Kidney (tissue), 14 donors: ENCODE data around the gene CD2AP. TPM values are rescaled to one million over a fixed set of nuclear protein-coding genes. Genes with fewer than 3 reads are reported as not detected.

Source experiments
- DNase-seq, 5 donors: peaks; one replicate each; pipeline ENCODE4 v3.0.0-alpha.2; 2013 to 2020
- FAIRE-seq: peaks from 2 replicates; lab custom pipeline; 2012; peaks lifted over from hg19 to GRCh38; lab: Jason Lieb, UNC
- H3K27ac ChIP-seq, 2 donors: one replicate each; pipeline ENCODE4 v1.7.0; 2013; ENCODE audit warnings: low read depth in 2 of 2, low read length in 2 of 2, inconsistent platforms in 1 of 2
- H3K27me3 ChIP-seq: one replicate; pipeline ENCODE4 v1.7.1; 2013; ENCODE audit warnings: low read length, inconsistent platforms; ENCODE audit not compliant: control insufficient read depth, insufficient read depth
- H3K36me3 ChIP-seq, 3 donors: one replicate each; pipeline versions ENCODE4 v1.7.0 to v1.7.1; 2013; ENCODE audit warnings: low read length in 3 of 3, control low read depth in 1 of 3, inconsistent platforms in 1 of 3; ENCODE audit not compliant: insufficient read depth in 3 of 3, control insufficient read depth in 2 of 3
- H3K4me1 ChIP-seq, 3 donors: one replicate each; pipeline versions ENCODE4 v1.7.0 to v1.7.1; 2013; ENCODE audit warnings: low read length in 3 of 3, inconsistent platforms in 1 of 3, low read depth in 1 of 3; ENCODE audit not compliant: control insufficient read depth in 2 of 3, insufficient read depth in 2 of 3
- H3K4me3 ChIP-seq, 3 donors: one replicate each; pipeline versions ENCODE4 v1.7.0 to v1.8.1; 2013; ENCODE audit warnings: low read length in 3 of 3, control low read depth in 1 of 3, inconsistent platforms in 1 of 3
- H3K9ac ChIP-seq, 3 donors: one replicate each; pipeline versions ENCODE4 v1.7.0 to v1.7.1; 2013; ENCODE audit warnings: low read length in 3 of 3, control low read depth in 1 of 3, inconsistent platforms in 1 of 3
- H3K9me3 ChIP-seq, 3 donors: one replicate each; pipeline versions ENCODE4 v1.7.0 to v1.7.1; 2013; ENCODE audit warnings: low read length in 3 of 3, control low read depth in 1 of 3, inconsistent platforms in 1 of 3; ENCODE audit not compliant: control insufficient read depth in 2 of 3, insufficient read depth in 1 of 3
- intact Hi-C: fragments of 100-400 bp; cut with DNase I; formaldehyde crosslinking; loops from one replicate; pipeline ENCODE4 v1.11.1; 2022
- polyA plus RNA-seq: library from polyadenylated mRNA; stranded (reverse); fragments of 350-450 nt; fragmentation: Illumina TruSeq; extraction: RNeasy Lipid Tissue Mini Kit (QIAGEN cat#74804); gene quantifications from one replicate; pipeline ENCODE4 v1.2.3, GENCODE V29; 2014; ENCODE audit warnings: low read depth, low replicate concordance; ENCODE audit not compliant: insufficient read depth
- total RNA-seq: library from RNA; stranded (reverse); fragmentation: NEBNext Ultra II Directional; extraction: Animal tissue kit (Norgen Biotek cat#: 25700); gene quantifications from one replicate; pipeline ENCODE4 v1.2.1, GENCODE V29; 2021
- TF ChIP-seq, protein P1 (sequence below): IDR thresholded peaks from 3 replicates; pipeline ENCODE4 v1.5.1; 2012; ENCODE audit warnings: mild to moderate bottlenecking, moderate library complexity, borderline replicate concordance; ENCODE audit not compliant: insufficient read depth; ENCODE audit errors: extremely low read depth
- donor health status: control.
- donor health status: control.
- donor health status: control.
- donor health status: control.
- donor health status: control.
- donor health status: DM: yes; HTN: yes; CAD: no.
- donor health status: Normal renal cell carcinoma (clear cell type).

CD2AP gene
- total and polyA plus RNA-seq, 2 donors from 2014 or later, result 19.5 to 87.6 TPM

DNA sequence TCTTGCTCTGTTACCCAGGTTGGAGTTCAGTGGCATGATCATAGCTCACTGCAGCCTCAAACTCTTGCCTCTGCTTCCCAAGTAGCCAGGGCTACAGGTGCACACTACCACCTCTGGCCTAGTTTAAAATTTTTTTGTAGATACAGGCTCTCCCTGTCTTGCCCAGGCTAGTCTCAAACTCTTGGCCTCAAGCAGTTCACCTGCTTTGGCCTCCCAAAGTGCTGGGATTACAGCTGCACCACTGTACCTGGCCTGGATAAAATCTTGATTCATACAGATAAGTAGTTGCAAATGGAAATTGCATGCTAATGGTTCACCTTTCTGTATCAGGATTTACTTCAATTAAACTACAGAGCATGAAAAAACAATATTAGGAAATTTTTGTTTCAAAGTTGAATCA, 4.2 kb downstream of the CD2AP start:
- H3K27me3 ChIP-seq, result no peaks in the 10 kb centered on the region
- intact Hi-C loops, result no loop called here
- H3K9me3 ChIP-seq, result no peaks in the 10 kb centered on the region
- H3K4me1 ChIP-seq, result peaks cover 0 to 22% (median 13%) of the 10 kb centered on the region in 3 donors
- DNase-seq (peak in 1 of 5 donors; percentile 11), FAIRE-seq (no peak)
- H3K36me3 ChIP-seq, result peaks cover 0 to 2% (median 0%) of the 10 kb centered on the region in 3 donors
- no peak overlapping the region for H3K9ac ChIP-seq
- H3K27ac ChIP-seq, result no peak overlapping the region
- no peak overlapping the region for H3K4me3 ChIP-seq
- TF ChIP-seq, protein P1, sequence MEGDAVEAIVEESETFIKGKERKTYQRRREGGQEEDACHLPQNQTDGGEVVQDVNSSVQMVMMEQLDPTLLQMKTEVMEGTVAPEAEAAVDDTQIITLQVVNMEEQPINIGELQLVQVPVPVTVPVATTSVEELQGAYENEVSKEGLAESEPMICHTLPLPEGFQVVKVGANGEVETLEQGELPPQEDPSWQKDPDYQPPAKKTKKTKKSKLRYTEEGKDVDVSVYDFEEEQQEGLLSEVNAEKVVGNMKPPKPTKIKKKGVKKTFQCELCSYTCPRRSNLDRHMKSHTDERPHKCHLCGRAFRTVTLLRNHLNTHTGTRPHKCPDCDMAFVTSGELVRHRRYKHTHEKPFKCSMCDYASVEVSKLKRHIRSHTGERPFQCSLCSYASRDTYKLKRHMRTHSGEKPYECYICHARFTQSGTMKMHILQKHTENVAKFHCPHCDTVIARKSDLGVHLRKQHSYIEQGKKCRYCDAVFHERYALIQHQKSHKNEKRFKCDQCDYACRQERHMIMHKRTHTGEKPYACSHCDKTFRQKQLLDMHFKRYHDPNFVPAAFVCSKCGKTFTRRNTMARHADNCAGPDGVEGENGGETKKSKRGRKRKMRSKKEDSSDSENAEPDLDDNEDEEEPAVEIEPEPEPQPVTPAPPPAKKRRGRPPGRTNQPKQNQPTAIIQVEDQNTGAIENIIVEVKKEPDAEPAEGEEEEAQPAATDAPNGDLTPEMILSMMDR, result no peak

DNA sequence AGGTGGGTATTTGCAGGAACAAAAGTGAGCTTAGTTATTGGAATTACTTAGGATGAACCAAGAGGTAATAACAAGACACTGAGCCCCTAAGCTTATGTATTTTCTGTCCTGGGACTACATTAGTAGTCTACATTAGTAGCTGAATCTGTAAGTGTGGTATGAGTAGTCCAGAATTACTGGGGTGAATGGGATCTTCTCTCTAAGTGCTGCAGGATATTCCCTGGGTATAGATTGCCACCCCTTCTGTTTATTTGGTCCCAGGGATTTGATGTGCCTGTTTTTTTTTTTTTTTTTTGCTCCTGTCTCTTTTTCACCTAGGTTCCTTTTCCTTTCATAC, 5.9 kb downstream of the CD2AP start:
- TF ChIP-seq, protein P1, result no peak
- peaks cover 0 to 22% (median 13%) of the 10 kb centered on the region in 3 donors for H3K4me1 ChIP-seq
- DNase-seq (no peak), FAIRE-seq (no peak)
- peak overlapping the region in 1 of 2 donors; percentile 5 for H3K27ac ChIP-seq
- peak overlapping the region in 1 of 3 donors; percentile 33 for H3K9ac ChIP-seq
- no peaks in the 10 kb centered on the region for H3K9me3 ChIP-seq
- H3K4me3 ChIP-seq, result no peak overlapping the region
- H3K36me3 ChIP-seq, result peaks cover 0 to 2% (median 0%) of the 10 kb centered on the region in 3 donors
- intact Hi-C loops, result no loop called here
- no peaks in the 10 kb centered on the region for H3K27me3 ChIP-seq

DNA sequence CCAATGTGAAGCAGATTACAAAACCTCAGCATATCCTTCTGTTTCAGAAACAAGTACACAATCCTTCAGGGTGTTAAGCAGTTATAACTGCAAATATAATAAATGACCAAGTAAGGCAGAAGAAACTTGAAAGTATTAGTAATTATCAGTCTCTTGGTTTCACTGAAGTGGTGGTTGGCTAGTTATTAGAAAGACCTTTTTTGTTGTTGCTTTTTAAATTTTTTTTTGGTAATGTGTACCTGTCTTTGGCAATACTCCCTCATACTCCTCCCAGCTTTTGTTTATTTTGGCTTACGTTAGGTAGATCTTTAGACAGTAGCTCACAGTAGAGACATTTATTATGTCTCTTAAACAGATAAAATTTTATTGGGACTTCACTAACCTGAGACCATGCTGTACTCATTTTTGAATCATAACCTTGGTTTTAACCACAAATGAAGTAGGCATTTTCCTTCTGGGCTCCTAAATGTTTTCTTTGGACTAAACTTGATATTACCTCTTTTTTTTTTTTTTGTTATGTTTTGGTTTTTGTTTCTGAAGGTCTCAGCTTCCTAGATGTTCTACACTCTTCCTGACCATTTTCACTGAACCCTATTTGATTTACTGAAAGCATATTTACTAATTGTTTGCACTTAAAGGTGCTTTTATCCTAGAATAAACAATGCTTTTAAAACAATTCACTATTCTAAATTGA, 6.4 kb downstream of the CD2AP start:
- Histone ChIP-seq H3K27ac (peak overlapping the region in 1 of 2 donors; percentile 48), H3K9me3 (no peaks in the 10 kb centered on the region), H3K9ac (no peak overlapping the region), H3K4me1 (peaks cover 0 to 22% (median 13%) of the 10 kb centered on the region in 3 donors), H3K36me3 (peaks cover 0 to 2% (median 0%) of the 10 kb centered on the region in 3 donors), H3K27me3 (no peaks in the 10 kb centered on the region), H3K4me3 (no peak overlapping the region)
- DNase-seq, result no peak
- no peak for FAIRE-seq
- intact Hi-C loops, result no loop called here
- TF ChIP-seq, protein P1, result no peak
